ENCODE results near the gene UBN2.
"Not testable (repeated sequence)": the region's sequence is repeated elsewhere in the genome, so short reads cannot be mapped to it uniquely, and the experiment has no call there.

UBN2 gene

GRCh38 chr7:139230774-139231512, at the start of gene UBN2:
TSS of gene UBN2 (plus strand) at chr7:139231237. CDS start at chr7:139231485, 248 bp downstream.
- peak; percentile 95 for DNase-seq

GRCh38 chr7:139181404-139181803, 49.6 kb upstream of the UBN2 start:
- no peak for DNase-seq

GRCh38 chr7:139182363-139182762, 48.7 kb upstream of the UBN2 start:
- DNase-seq = no peak

- no peak for DNase-seq
Measured at GRCh38 chr7:139183251-139183650, 47.8 kb upstream of the UBN2 start.

GRCh38 chr7:139183878-139184338, 47.1 kb upstream of the UBN2 start:
- DNase-seq = no peak

GRCh38 chr7:139186146-139186545, 44.9 kb upstream of the UBN2 start:
- DNase-seq = no peak

- no peak for DNase-seq
Measured at GRCh38 chr7:139189357-139189756, 41.7 kb upstream of the UBN2 start.

- no peak for DNase-seq
Measured at GRCh38 chr7:139192014-139192706, 38.9 kb upstream of the UBN2 start.

- DNase-seq = no peak
Measured at GRCh38 chr7:139200382-139200781, 30.7 kb upstream of the UBN2 start.

- DNase-seq = no peak
Measured at GRCh38 chr7:139203992-139204391, 27.0 kb upstream of the UBN2 start.

GRCh38 chr7:139205843-139206242, 25.2 kb upstream of the UBN2 start:
- DNase-seq = no peak

GRCh38 chr7:139212133-139212532, 18.9 kb upstream of the UBN2 start:
- DNase-seq = no peak

- not testable (repeated sequence) for DNase-seq
Measured at GRCh38 chr7:139213489-139213888, 17.5 kb upstream of the UBN2 start.

- no peak for DNase-seq
Measured at GRCh38 chr7:139218173-139218572, 12.9 kb upstream of the UBN2 start.

GRCh38 chr7:139224219-139224618, 6.8 kb upstream of the UBN2 start:
- DNase-seq = no peak

GRCh38 chr7:139224836-139225235, 6.2 kb upstream of the UBN2 start:
- DNase-seq = not testable (repeated sequence)

GRCh38 chr7:139225286-139226157, 5.5 kb upstream of the UBN2 start:
- not testable (repeated sequence) for DNase-seq

- not testable (repeated sequence) for DNase-seq
Measured at GRCh38 chr7:139226158-139226515, 4.9 kb upstream of the UBN2 start.

- not testable (repeated sequence) for DNase-seq
Measured at GRCh38 chr7:139226988-139227488, 4.0 kb upstream of the UBN2 start.

- no peak for DNase-seq
Measured at GRCh38 chr7:139230023-139230422, 1.0 kb upstream of the UBN2 start.

- no peak for DNase-seq
Measured at GRCh38 chr7:139230484-139230773, 608 bp upstream of the UBN2 start.

GRCh38 chr7:139231513-139232376, 708 bp downstream of the UBN2 start:
- peak; percentile 20 for DNase-seq

GRCh38 chr7:139232377-139232717, 1.3 kb downstream of the UBN2 start:
- DNase-seq = no peak

All from CD4-positive, alpha-beta T cell treated with Interleukin-12 subunit alpha and Interleukin-12 subunit beta, for 1 hour (primary cell).